ENCODE data around the gene LDLRAD4.

The LDLRAD4 gene

DNA sequence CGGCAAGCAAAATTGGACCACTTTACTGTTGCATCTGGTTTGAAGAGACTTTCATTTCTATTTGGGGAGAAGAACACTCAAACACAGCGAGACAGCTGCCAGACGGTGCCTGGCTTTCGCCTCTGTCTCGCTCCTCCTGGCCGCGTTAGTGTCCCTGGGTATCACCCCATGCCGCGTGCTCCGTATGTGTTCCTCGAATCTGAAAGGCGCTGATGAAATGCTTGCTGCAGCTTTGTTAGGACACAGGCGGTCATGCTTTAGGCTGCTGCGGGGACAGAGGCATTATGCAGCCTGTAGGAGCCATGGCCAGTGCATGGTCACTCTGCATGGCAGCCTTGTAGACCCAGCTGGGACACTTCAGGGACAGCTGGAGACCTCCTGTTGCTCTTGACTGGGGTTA, 53.9 kb downstream of the LDLRAD4 start:
- H3K4me3 ChIP-seq (replicated peaks in 1 of 2; ENCODE audit: low read depth in 2 of 2, low read length in 2 of 2): no peak overlapping the region
- TF ChIP-seq, protein P1, sequence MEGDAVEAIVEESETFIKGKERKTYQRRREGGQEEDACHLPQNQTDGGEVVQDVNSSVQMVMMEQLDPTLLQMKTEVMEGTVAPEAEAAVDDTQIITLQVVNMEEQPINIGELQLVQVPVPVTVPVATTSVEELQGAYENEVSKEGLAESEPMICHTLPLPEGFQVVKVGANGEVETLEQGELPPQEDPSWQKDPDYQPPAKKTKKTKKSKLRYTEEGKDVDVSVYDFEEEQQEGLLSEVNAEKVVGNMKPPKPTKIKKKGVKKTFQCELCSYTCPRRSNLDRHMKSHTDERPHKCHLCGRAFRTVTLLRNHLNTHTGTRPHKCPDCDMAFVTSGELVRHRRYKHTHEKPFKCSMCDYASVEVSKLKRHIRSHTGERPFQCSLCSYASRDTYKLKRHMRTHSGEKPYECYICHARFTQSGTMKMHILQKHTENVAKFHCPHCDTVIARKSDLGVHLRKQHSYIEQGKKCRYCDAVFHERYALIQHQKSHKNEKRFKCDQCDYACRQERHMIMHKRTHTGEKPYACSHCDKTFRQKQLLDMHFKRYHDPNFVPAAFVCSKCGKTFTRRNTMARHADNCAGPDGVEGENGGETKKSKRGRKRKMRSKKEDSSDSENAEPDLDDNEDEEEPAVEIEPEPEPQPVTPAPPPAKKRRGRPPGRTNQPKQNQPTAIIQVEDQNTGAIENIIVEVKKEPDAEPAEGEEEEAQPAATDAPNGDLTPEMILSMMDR (IDR thresholded peaks at IDR 0.05; ENCODE audit: low read depth, low read length): no peak
- no peak for DNase-seq (ENCODE audit: low read depth in 2 of 2)

DNA sequence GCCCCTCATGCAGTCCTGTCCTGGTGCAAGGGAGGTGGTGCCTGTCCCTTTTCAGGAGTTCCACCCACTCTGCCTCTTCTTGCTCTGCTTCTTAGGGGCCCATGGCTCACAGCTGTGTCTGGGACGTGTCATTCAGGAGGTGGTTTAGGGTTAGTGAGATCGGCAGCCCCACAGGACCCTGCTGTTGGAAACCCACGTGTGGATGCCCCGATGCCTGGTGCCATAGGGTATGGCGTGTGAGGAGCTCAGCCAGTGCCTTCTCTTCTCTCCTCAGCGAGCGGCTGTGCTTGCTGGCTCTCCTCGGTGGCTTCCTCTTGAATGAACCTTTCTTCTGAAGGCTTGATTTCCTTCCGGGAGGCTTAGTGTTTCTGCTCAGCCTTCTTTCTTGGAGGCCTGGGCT, 55.2 kb downstream of the LDLRAD4 start:
- H3K4me3 ChIP-seq (replicated peaks in 1 of 2; ENCODE audit: low read depth in 2 of 2, low read length in 2 of 2): no peak overlapping the region
- no peak for DNase-seq (ENCODE audit: low read depth in 2 of 2)
- TF ChIP-seq, protein P1 (IDR thresholded peaks at IDR 0.05; ENCODE audit: low read depth, low read length): no peak

DNA sequence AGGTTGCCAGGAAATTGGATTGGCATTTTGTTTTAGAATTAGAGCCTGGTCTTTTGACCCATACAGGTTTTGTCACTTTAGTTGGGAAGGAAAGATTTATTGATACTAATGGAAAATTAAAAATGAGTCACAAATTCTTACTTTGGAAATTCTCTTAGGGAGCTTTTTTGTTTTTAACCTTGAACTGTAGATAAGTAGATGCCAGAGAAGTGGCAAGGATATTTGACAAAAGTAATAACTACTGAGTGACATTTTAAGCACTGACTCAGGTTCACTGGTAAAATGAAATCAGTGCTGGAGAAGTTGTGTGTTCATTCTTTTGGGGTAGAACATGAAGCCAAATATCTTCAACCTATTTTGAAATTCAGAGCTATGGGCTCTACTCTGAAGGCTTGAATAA, 56.5 kb downstream of the LDLRAD4 start:
- TF ChIP-seq, protein P1 (IDR thresholded peaks at IDR 0.05; ENCODE audit: low read depth, low read length): no peak
- H3K4me3 ChIP-seq (replicated peaks in 1 of 2; ENCODE audit: low read depth in 2 of 2, low read length in 2 of 2): no peak overlapping the region
- no peak for DNase-seq (ENCODE audit: low read depth in 2 of 2)

- H3K4me3 ChIP-seq (replicated peaks in 1 of 2; ENCODE audit: low read depth in 2 of 2, low read length in 2 of 2): no peak overlapping the region
- no peak for DNase-seq (ENCODE audit: low read depth in 2 of 2)
- TF ChIP-seq, protein P1 (IDR thresholded peaks at IDR 0.05; ENCODE audit: low read depth, low read length): no peak
These were observed 58.3 kb downstream of the LDLRAD4 start for GRCh38 chr18:13276530-13277520.

DNA sequence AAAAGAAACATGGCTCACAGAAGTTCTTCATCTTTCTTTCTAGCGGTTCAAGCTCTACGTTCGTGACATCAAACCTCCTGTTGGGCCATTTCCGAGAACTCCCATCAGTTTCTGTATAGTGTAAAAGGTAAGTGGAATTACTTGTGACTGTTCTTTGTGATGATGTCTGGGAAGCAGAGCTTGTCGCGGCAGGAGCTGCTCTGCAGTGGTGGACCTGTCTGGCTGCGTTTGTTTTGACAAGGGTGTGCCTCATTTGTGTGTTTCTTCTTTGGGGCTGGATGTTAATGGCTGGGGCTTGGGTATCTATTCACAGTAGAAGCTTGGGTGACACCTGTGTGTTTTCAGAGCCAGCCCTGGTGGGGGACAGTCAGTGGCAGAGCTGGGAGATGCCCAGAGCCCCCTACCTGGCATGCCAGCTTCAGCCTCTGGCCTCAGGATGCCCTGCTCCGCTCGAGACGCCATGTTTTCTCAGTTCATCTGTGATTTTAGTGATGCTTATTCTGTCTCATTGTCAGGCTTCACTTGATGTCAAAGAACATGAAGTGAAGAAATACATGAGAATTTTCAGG, 59.6 kb downstream of the LDLRAD4 start:
- TF ChIP-seq, protein P1 (IDR thresholded peaks at IDR 0.05; ENCODE audit: low read depth, low read length): no peak
- H3K4me3 ChIP-seq (replicated peaks in 1 of 2; ENCODE audit: low read depth in 2 of 2, low read length in 2 of 2): no peak overlapping the region
- DNase-seq (ENCODE audit: low read depth in 2 of 2): no peak

GRCh38 chr18:13279181-13280069, 60.9 kb downstream of the LDLRAD4 start:
- TF ChIP-seq, protein P1 (IDR thresholded peaks at IDR 0.05; ENCODE audit: low read depth, low read length): no peak
- no peak overlapping the region for H3K4me3 ChIP-seq (replicated peaks in 1 of 2; ENCODE audit: low read depth in 2 of 2, low read length in 2 of 2)
- DNase-seq (ENCODE audit: low read depth in 2 of 2): no peak
